8988T (cell line): Measurements from ENCODE around the gene CD70.
A peak's percentile ranks its signal among the peaks of the same experiment; 100 is the strongest.
"Not testable (repeated sequence)": the region's sequence is repeated elsewhere in the genome, so short reads cannot be mapped to it uniquely, and the experiment has no call there.

Source experiments
- DNase-seq: peaks from one replicate; pipeline ENCODE4 v3.0.0; 2011

The CD70 gene

GRCh38 chr19:6568816-6569215 is 22.1 kb downstream of the CD70 start:
- DNase-seq: no peak

- no peak for DNase-seq
These were observed 22.9 kb downstream of the CD70 start for GRCh38 chr19:6568010-6568526.

- not testable (repeated sequence) for DNase-seq
These were observed 24.2 kb downstream of the CD70 start for GRCh38 chr19:6566727-6567126.

- no peak for DNase-seq
These were observed 26.6 kb downstream of the CD70 start for GRCh38 chr19:6564393-6564792.

- DNase-seq: not testable (repeated sequence)
These were observed 28.5 kb downstream of the CD70 start for GRCh38 chr19:6562437-6562836.

- DNase-seq: no peak
These were observed 34.3 kb downstream of the CD70 start for GRCh38 chr19:6556480-6557195.

- DNase-seq: no peak
These were observed 34.9 kb downstream of the CD70 start for GRCh38 chr19:6556043-6556449.

- peak; percentile 24 for DNase-seq
These were observed 39.1 kb downstream of the CD70 start for GRCh38 chr19:6551607-6552450.

- no peak for DNase-seq
These were observed 39.9 kb downstream of the CD70 start for GRCh38 chr19:6551091-6551490.

GRCh38 chr19:6550679-6551078 is 40.3 kb downstream of the CD70 start:
- DNase-seq: not testable (repeated sequence)

GRCh38 chr19:6543866-6544347 is 47.0 kb downstream of the CD70 start:
- DNase-seq: no peak

- DNase-seq: no peak
These were observed 49.8 kb downstream of the CD70 start for GRCh38 chr19:6540918-6541689.

- no peak for DNase-seq
These were observed 51.4 kb downstream of the CD70 start for GRCh38 chr19:6539514-6539913.
